HEK293T (cell line): ENCODE results near the gene HMGB1.

Experiments
- CTBP1 ChIP-seq: fragments of 450-650 bp; IDR thresholded peaks from 2 replicates; pipeline ENCODE4 v1.6.1; 2016; ENCODE audit warnings: borderline replicate concordance
- FOXM1 ChIP-seq: fragments of 450-650 bp; IDR thresholded peaks from 2 replicates; pipeline ENCODE4 v1.6.1; 2017; ENCODE audit warnings: mild to moderate bottlenecking, borderline replicate concordance
- LEF1 ChIP-seq: fragments of 450-650 bp; IDR thresholded peaks from 2 replicates; pipeline ENCODE4 v1.6.1; 2017; ENCODE audit warnings: mild to moderate bottlenecking, borderline replicate concordance

GRCh38 chr13:30448441-30448840 is 17.3 kb downstream of the HMGB1 start:
- TF ChIP-seq FOXM1, result no peak
- no peak for TF ChIP-seq CTBP1
- TF ChIP-seq LEF1, result no peak
